DMS79 (cell line): Measurements from ENCODE around the gene SLFN5.
A peak's percentile ranks its signal among the peaks of the same experiment; 100 is the strongest.
"Not testable (repeated sequence)": the region's sequence is repeated elsewhere in the genome, so short reads cannot be mapped to it uniquely, and the experiment has no call there.

ENCODE experiments used
- DNase-seq: peaks from one replicate; lab custom pipeline; 2025; lab: John Stamatoyannopoulos, UW

The SLFN5 gene

GRCh38 chr17:35291802-35292201, 48.9 kb downstream of the SLFN5 start:
- no peak for DNase-seq

- DNase-seq: no peak
Measured at GRCh38 chr17:35293151-35293847, 50.4 kb downstream of the SLFN5 start.

- DNase-seq: no peak
Measured at GRCh38 chr17:35294756-35295155, 51.9 kb downstream of the SLFN5 start.

- DNase-seq: no peak
Measured at GRCh38 chr17:35295686-35296085, 52.8 kb downstream of the SLFN5 start.

- DNase-seq: no peak
Measured at GRCh38 chr17:35297666-35298065, 54.8 kb downstream of the SLFN5 start.

GRCh38 chr17:35298639-35299038, 55.8 kb downstream of the SLFN5 start:
- no peak for DNase-seq

- peak; percentile 38 for DNase-seq
Measured at GRCh38 chr17:35299135-35299534, 56.3 kb downstream of the SLFN5 start.

- DNase-seq: not testable (repeated sequence)
Measured at GRCh38 chr17:35309345-35309744, 66.5 kb downstream of the SLFN5 start.

GRCh38 chr17:35312346-35312745, 69.5 kb downstream of the SLFN5 start:
- no peak for DNase-seq

GRCh38 chr17:35312790-35313711, 70.2 kb downstream of the SLFN5 start:
- DNase-seq: peak; percentile 21

GRCh38 chr17:35313875-35314409, 71.1 kb downstream of the SLFN5 start:
- DNase-seq: no peak

GRCh38 chr17:35314415-35315216, 71.7 kb downstream of the SLFN5 start:
- DNase-seq: no peak

GRCh38 chr17:35315283-35315682, 72.4 kb downstream of the SLFN5 start:
- no peak for DNase-seq

- no peak for DNase-seq
Measured at GRCh38 chr17:35315971-35316370, 73.1 kb downstream of the SLFN5 start.

GRCh38 chr17:35322749-35323148, 79.9 kb downstream of the SLFN5 start:
- DNase-seq: no peak
